Smooth muscle cell (in vitro differentiated cells): ENCODE data around the gene SHISA8. TPM values are rescaled to one million over a fixed set of nuclear protein-coding genes. Genes with fewer than 3 reads are reported as not detected.

Experiments
- DNase-seq: peaks from one replicate; lab custom pipeline; 2025; ENCODE audit not compliant: unreplicated experiment; lab: John Stamatoyannopoulos, UW
- H2AFZ ChIP-seq: fragments of 200-600 bp; sonication (generic); 2 replicates; pipeline ENCODE4 v1.6.0; 2016; ENCODE audit warnings: antibody characterized with exemption, low read depth, mild to moderate bottlenecking
- H3F3A ChIP-seq: fragments of 200-600 bp; sonication (generic); 2 replicates; pipeline ENCODE4 v1.6.0; 2017; ENCODE audit warnings: antibody characterized with exemption, low read depth
- H3K27ac ChIP-seq: fragments of 200-600 bp; sonication (generic); 2 replicates; pipeline ENCODE4 v1.5.1; 2016; ENCODE audit warnings: low read depth, mild to moderate bottlenecking
- H3K27me3 ChIP-seq: fragments of 200-600 bp; sonication (generic); 2 replicates; pipeline ENCODE4 v1.6.1; 2016; ENCODE audit warnings: low read depth, mild to moderate bottlenecking
- H3K36me3 ChIP-seq: fragments of 200-600 bp; sonication (generic); 2 replicates; pipeline ENCODE4 v1.5.1; 2016; ENCODE audit warnings: low read depth
- H3K4me1 ChIP-seq: fragments of 200-600 bp; sonication (generic); 2 replicates; pipeline ENCODE4 v1.5.1; 2016; ENCODE audit warnings: low read depth
- H3K4me2 ChIP-seq: fragments of 200-600 bp; sonication (generic); 2 replicates; pipeline ENCODE4 v1.6.0; 2016; ENCODE audit warnings: mild to moderate bottlenecking
- H3K4me3 ChIP-seq: fragments of 200-600 bp; sonication (generic); 2 replicates; pipeline ENCODE4 v1.5.1; 2016; ENCODE audit warnings: mild to moderate bottlenecking
- H3K79me2 ChIP-seq: fragments of 200-600 bp; sonication (generic); 2 replicates; pipeline ENCODE4 v1.6.0; 2016; ENCODE audit warnings: low read depth, mild to moderate bottlenecking
- H3K9ac ChIP-seq: fragments of 200-600 bp; sonication (generic); 2 replicates; pipeline ENCODE4 v1.6.0; 2016; ENCODE audit warnings: low read depth
- H3K9me3 ChIP-seq: fragments of 200-600 bp; sonication (generic); replicated peaks from 2 replicates; pipeline ENCODE4 v1.5.1; 2016; ENCODE audit warnings: low read depth
- H4K20me1 ChIP-seq: fragments of 200-600 bp; sonication (generic); 2 replicates; pipeline ENCODE4 v1.6.0; 2016; ENCODE audit warnings: low read depth
- CTCF ChIP-seq: fragments of 200-600 bp; sonication (generic); IDR thresholded peaks from 2 replicates; pipeline ENCODE4 v1.5.1; 2017; ENCODE audit warnings: borderline replicate concordance, mild to moderate bottlenecking, antibody characterized with exemption; ENCODE audit not compliant: insufficient read depth, poor library complexity, severe bottlenecking
- WGBS: methylation state at CpG from one replicate; pipeline ENCODE4 v1.1.7; 2016; ENCODE audit warnings: low lambda C conversion rate; 5-methylcytosine and 5-hydroxymethylcytosine counted together
- polyA plus RNA-seq: library from polyadenylated mRNA; unstranded; fragments of >200 nt; fragmentation: Nextera tagmentation; extraction: Ambion mirVana; gene quantifications from 2 replicates; pipeline ENCODE4 v1.2.1, GENCODE V29; 2016
- total RNA-seq: library from RNA; depleted of rRNA; stranded (reverse); fragments of >200 nt; gene quantifications from 2 replicates; pipeline ENCODE4 v1.2.3, GENCODE V29; 2014

Gene SHISA8
- total and polyA plus RNA-seq, 2 experiments from 2014 or later = 0.11 TPM; not detected in 1

GRCh38 chr22:41906822-41907221 lies 8.1 kb downstream of the SHISA8 start:
- no peak for DNase-seq
- 98% methylated on average over 5 of the region's 5 CpGs for WGBS
- Histone ChIP-seq H3K4me2 (no peak overlapping the region), H3F3A (no peaks in the 10 kb centered on the region), H3K79me2 (no peaks in the 10 kb centered on the region), H3K9me3 (no peaks in the 10 kb centered on the region), H3K27ac (no peak overlapping the region), H3K36me3 (no peaks in the 10 kb centered on the region), H3K4me3 (no peak overlapping the region), H4K20me1 (peaks cover 63% of the 10 kb centered on the region), H3K9ac (no peak overlapping the region), H3K4me1 (peaks cover 4% of the 10 kb centered on the region), H2AFZ (no peak overlapping the region), H3K27me3 (peaks cover 32% of the 10 kb centered on the region)
- no peak for TF ChIP-seq CTCF

GRCh38 chr22:41905411-41906202 lies 9.3 kb downstream of the SHISA8 start:
- Histone ChIP-seq H3F3A (no peaks in the 10 kb centered on the region), H3K79me2 (no peaks in the 10 kb centered on the region), H3K9ac (no peak overlapping the region), H4K20me1 (peaks cover 59% of the 10 kb centered on the region), H3K27me3 (peaks cover 20% of the 10 kb centered on the region), H2AFZ (no peak overlapping the region), H3K4me1 (peaks cover under 1% of the 10 kb centered on the region), H3K4me2 (no peak overlapping the region), H3K27ac (no peak overlapping the region), H3K36me3 (no peaks in the 10 kb centered on the region), H3K9me3 (no peaks in the 10 kb centered on the region), H3K4me3 (no peak overlapping the region)
- no peak for TF ChIP-seq CTCF
- WGBS = 96% methylated on average over 23 of the region's 23 CpGs
- DNase-seq = no peak

GRCh38 chr22:41904450-41905410 lies 10.1 kb downstream of the SHISA8 start:
- Histone ChIP-seq H3K36me3 (no peaks in the 10 kb centered on the region), H4K20me1 (peaks cover 52% of the 10 kb centered on the region), H3K4me2 (no peak overlapping the region), H3K4me1 (no peaks in the 10 kb centered on the region), H3K9me3 (no peaks in the 10 kb centered on the region), H3K27me3 (peaks cover 11% of the 10 kb centered on the region), H3K9ac (no peak overlapping the region), H3F3A (no peaks in the 10 kb centered on the region), H3K27ac (no peak overlapping the region), H2AFZ (no peak overlapping the region), H3K79me2 (no peaks in the 10 kb centered on the region), H3K4me3 (no peak overlapping the region)
- TF ChIP-seq CTCF = no peak
- no peak for DNase-seq
- WGBS = over 99% methylated on average over 23 of the region's 24 CpGs
